GM06990 (cell line): ENCODE results near the gene VSTM1.

Experiments
- DNase-seq: peaks from one replicate; pipeline ENCODE4 v3.0.0-alpha.2; 2011; ENCODE audit not compliant: insufficient read length; ENCODE audit errors: extremely low read depth
- H3K27me3 ChIP-seq: replicated peaks from 2 replicates; pipeline ENCODE4 v1.6.0; 2011; ENCODE audit warnings: low read length; ENCODE audit not compliant: control insufficient read depth, insufficient read depth
- H3K36me3 ChIP-seq: 2 replicates; pipeline ENCODE4 v1.5.1; 2011; ENCODE audit warnings: low read length; ENCODE audit not compliant: control insufficient read depth, insufficient read depth
- H3K4me3 ChIP-seq: replicated peaks from 2 replicates; pipeline ENCODE4 v1.5.1; 2011; ENCODE audit warnings: low read depth, mild to moderate bottlenecking, control low read depth, low read length
- TF ChIP-seq, protein P1 (sequence below): IDR thresholded peaks from 2 replicates; pipeline ENCODE4 v1.5.1; 2011; ENCODE audit warnings: low read length, control low read depth, mild to moderate bottlenecking, inconsistent platforms; ENCODE audit not compliant: insufficient read depth, poor library complexity, severe bottlenecking

VSTM1 gene, protein sequence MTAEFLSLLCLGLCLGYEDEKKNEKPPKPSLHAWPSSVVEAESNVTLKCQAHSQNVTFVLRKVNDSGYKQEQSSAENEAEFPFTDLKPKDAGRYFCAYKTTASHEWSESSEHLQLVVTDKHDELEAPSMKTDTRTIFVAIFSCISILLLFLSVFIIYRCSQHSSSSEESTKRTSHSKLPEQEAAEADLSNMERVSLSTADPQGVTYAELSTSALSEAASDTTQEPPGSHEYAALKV

DNA sequence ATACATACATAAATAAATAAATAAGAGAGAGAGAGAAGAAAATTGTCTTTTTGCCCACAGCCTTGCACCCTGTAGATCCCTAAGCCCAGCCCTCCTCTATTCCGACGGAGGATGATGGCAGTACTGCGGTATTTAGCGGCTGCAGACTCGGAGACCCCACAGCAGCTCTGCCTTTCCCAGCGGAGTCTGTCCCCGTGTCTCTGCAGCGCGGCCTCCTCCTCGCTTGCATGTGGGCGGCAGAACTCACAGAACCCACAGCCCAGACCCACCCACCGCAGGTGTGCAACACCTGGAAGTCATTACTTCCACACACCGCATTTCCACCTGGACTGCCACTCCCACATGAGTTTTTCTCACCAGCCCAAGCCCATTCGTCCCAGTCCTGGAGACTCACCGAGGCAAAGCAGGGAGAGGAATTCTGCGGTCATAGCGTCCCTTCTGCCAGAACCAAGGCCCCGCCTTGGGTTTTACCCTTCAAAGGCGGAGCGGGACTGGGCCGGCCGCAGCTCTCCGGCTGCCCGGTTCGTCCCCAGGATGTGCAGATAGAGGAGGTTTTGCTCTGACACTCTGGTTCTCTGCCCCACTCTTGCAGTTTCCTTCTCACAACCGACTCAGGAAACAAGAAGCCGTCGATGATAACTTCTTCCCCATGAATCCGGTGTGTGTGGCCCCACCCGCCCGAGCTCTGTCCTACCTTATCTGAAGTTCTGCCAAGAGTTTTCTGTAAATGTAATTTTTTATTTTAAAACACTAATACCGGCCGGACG, at the start of gene VSTM1:
VSTM1 (minus strand) TSS at position 548 of the 767 bp plus-strand sequence; CDS start at position 428, 120 bp downstream.
- no peak for DNase-seq
- H3K4me3 ChIP-seq: no peak within 1 kb of the TSS
- TF ChIP-seq, protein P1, sequence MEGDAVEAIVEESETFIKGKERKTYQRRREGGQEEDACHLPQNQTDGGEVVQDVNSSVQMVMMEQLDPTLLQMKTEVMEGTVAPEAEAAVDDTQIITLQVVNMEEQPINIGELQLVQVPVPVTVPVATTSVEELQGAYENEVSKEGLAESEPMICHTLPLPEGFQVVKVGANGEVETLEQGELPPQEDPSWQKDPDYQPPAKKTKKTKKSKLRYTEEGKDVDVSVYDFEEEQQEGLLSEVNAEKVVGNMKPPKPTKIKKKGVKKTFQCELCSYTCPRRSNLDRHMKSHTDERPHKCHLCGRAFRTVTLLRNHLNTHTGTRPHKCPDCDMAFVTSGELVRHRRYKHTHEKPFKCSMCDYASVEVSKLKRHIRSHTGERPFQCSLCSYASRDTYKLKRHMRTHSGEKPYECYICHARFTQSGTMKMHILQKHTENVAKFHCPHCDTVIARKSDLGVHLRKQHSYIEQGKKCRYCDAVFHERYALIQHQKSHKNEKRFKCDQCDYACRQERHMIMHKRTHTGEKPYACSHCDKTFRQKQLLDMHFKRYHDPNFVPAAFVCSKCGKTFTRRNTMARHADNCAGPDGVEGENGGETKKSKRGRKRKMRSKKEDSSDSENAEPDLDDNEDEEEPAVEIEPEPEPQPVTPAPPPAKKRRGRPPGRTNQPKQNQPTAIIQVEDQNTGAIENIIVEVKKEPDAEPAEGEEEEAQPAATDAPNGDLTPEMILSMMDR: no peak
- no peaks in the 10 kb centered on the region for H3K27me3 ChIP-seq
- no peaks in the 10 kb centered on the region for H3K36me3 ChIP-seq

DNA sequence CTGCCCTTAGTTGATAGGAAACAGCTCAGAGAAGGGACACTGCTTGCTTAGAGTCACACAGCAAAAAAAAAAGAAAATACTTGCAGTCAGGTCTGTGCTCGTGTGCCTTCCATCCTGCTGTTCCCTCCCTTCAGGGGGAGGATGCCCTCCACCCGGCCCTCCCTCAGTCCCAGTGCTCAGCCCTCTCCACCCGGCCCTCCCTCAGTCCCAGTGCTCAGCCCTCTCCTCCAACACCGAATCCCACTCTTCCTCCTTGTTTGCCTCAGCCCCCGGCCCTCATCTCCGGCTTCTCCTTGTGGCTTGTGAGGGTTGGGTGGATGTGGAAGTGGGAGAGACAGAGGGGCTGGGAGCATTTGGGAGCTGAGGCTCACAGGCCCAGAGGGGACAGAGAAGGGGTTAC, 46.0 kb upstream of the VSTM1 start:
- H3K4me3 ChIP-seq: no peak overlapping the region
- no peaks in the 10 kb centered on the region for H3K27me3 ChIP-seq
- peaks cover 30% of the 10 kb centered on the region for H3K36me3 ChIP-seq
- DNase-seq: no peak
- TF ChIP-seq, protein P1: no peak

DNA sequence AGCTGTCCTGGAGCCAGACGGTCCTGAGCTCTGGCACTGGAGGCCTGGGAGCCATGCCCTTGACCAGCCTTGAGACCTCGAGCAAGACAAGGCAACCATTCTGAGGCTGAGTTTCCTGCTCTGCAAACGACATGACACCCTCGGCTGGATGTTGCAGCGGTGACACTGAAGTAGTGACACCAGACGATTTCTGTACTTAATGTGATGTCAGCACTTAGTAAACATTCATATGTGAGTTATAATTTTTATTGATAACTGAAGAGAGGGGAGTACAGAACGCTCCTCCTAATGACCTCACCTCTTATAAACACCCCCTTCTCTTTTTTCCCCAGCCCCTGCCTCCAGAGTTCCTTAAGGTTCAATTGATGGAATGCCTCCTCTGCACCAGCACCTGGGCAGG, 44.8 kb upstream of the VSTM1 start:
- H3K27me3 ChIP-seq: no peaks in the 10 kb centered on the region
- H3K4me3 ChIP-seq: no peak overlapping the region
- H3K36me3 ChIP-seq: peaks cover 30% of the 10 kb centered on the region
- TF ChIP-seq, protein P1: no peak
- no peak for DNase-seq

DNA sequence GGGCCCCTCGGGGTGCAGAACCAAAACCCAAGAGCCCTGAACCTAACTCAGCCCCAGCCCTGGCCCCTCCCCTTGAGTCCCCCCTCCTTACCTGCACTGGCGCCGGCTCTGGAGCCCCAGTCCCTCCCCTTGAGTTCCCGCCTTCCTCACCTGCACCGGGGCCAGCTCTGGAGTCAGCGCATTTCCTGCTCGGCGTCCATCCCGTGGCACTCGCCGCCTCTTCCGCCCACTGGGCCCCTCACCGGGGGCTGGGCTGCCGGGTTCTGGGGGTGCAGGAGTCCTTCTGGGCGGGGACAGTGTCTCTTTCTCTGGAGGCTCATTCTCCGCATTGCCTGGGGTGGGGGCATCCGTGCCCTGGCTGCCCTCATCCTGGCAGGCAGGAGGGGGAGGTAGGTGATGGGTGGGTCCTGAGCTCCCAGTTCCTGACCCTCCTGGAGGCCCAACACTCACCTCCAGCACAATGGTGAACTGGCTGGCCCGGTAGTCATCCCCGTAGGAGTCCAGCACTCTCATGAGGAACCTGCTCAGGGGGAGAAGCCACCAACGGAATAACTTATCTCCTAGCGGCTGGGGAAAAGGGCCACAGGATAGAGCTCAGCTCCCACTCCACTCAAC, 44.3 kb upstream of the VSTM1 start:
- no peak for DNase-seq

DNA sequence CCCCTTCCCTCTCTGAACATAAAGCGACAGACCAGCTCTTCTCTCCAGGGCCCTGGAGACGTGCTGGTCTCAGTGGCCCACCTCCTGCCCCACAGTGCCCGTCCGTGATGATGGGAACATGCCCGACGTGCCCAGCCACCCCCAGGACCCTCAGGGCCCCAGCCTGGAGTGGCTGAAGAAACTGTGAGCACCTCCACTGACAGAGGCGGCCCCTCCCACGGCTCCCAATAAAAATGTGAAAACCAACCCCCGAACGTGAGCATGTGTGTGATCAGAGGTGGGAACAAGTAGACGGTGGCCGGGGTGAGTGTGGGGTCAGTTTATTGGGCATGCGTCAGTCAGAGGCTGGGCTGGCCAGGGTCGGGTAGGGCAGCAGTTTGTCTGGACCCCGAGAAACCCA, 43.0 kb upstream of the VSTM1 start:
- peaks cover 26% of the 10 kb centered on the region for H3K36me3 ChIP-seq
- TF ChIP-seq, protein P1: no peak
- DNase-seq: no peak
- no peak overlapping the region for H3K4me3 ChIP-seq
- H3K27me3 ChIP-seq: no peaks in the 10 kb centered on the region

More for the DNA sequence above, 44.3 kb upstream of the VSTM1 start:
- H3K27me3 ChIP-seq: no peaks in the 10 kb centered on the region
- H3K36me3 ChIP-seq: peaks cover 27% of the 10 kb centered on the region
- no peak overlapping the region for H3K4me3 ChIP-seq
- TF ChIP-seq, protein P1: no peak
